ENCODE results near the gene CSF3R. TPM values are rescaled to one million over a fixed set of nuclear protein-coding genes. Genes with fewer than 3 reads are reported as not detected.

The CSF3R gene
- total RNA-seq, 1 experiment from 2014 or later: not detected

GRCh38 chr1:36497207-36497606 is 14.5 kb upstream of the CSF3R start:
- no peaks in the 10 kb centered on the region for H3K36me3 Mint-ChIP-seq (ENCODE audit: insufficient read depth in 1 of 3, low read depth in 3 of 3)
- no peaks in the 10 kb centered on the region for H3K27me3 ChIP-seq (ENCODE audit: insufficient read depth, low read length)
- no peak overlapping the region for H3K4ac ChIP-seq (ENCODE audit: low read depth, low read length)
- no peak for TF ChIP-seq CTCF (conservative IDR thresholded peaks at IDR 0.05)
- no peak overlapping the region for H3T11ph ChIP-seq (ENCODE audit: low read length)
- H3K79me1 ChIP-seq (ENCODE audit: insufficient read depth, low read depth, low read length, poor library complexity, severe bottlenecking): no peaks in the 10 kb centered on the region
- H3K27me3 Mint-ChIP-seq (ENCODE audit: low read depth): peaks cover 33% of the 10 kb centered on the region
- no peak overlapping the region for H2BK15ac ChIP-seq (ENCODE audit: low read depth, low read length)
- no peak overlapping the region for H4K91ac ChIP-seq (ENCODE audit: insufficient read length, low read depth, low read length)
- no peak overlapping the region for H3K4me3 Mint-ChIP-seq
- H3K27ac ChIP-seq (ENCODE audit: insufficient read length, low read depth, low read length): no peak overlapping the region
- no peak overlapping the region for H3K56ac ChIP-seq (ENCODE audit: insufficient read length, low read depth, low read length)
- no peaks in the 10 kb centered on the region for H4K20me1 ChIP-seq (ENCODE audit: control insufficient read depth, insufficient read depth, insufficient read length)
- no peak overlapping the region for H4K5ac ChIP-seq (ENCODE audit: insufficient read length, low read depth, low read length)
- H2BK120ac ChIP-seq (ENCODE audit: low read depth, low read length, poor library complexity, severe bottlenecking): no peak overlapping the region
- H3K4me1 ChIP-seq (ENCODE audit: insufficient read depth, low read length): no peaks in the 10 kb centered on the region
- H3K9ac ChIP-seq (ENCODE audit: extremely low read depth, insufficient read length, low read length): no peak overlapping the region
- no peak overlapping the region for H2AK5ac ChIP-seq (ENCODE audit: insufficient read length, low read length)
- H3K23me2 ChIP-seq (ENCODE audit: insufficient read length, low read depth, low read length, poor library complexity, severe bottlenecking): no peaks in the 10 kb centered on the region
- H3K27ac Mint-ChIP-seq: no peak overlapping the region
- H4K8ac ChIP-seq (replicated peaks; ENCODE audit: insufficient read length, low read depth, low read length): no peak overlapping the region
- WGBS (ENCODE audit: extremely low coverage, insufficient read length, low lambda C conversion rate): no CpG with 5 or more reads among the region's 2 CpGs
- no peak overlapping the region for H2AFZ ChIP-seq (ENCODE audit: low read length)
- no peaks in the 10 kb centered on the region for H3K9me3 Mint-ChIP-seq
- H3K4me2 ChIP-seq (ENCODE audit: insufficient read depth, insufficient read length, low read length): no peak overlapping the region
- no peak for DNase-seq
- H3K79me2 ChIP-seq (ENCODE audit: insufficient read depth, low read length): no peaks in the 10 kb centered on the region
- no peak overlapping the region for H3K23ac ChIP-seq (ENCODE audit: insufficient read length, low read depth, low read length)
- H3K9me3 ChIP-seq (ENCODE audit: control insufficient read depth, low read depth, low read length): no peaks in the 10 kb centered on the region
- H2BK5ac ChIP-seq (ENCODE audit: insufficient read length, low read length): no peak overlapping the region
- H3K4me1 Mint-ChIP-seq: no peaks in the 10 kb centered on the region
- no peak overlapping the region for H3K14ac ChIP-seq (ENCODE audit: insufficient read depth, low read length)
- no peak overlapping the region for H2BK20ac ChIP-seq (ENCODE audit: low read depth, low read length, poor library complexity, severe bottlenecking)
- H2BK12ac ChIP-seq (ENCODE audit: insufficient read length, low read depth, low read length): no peak overlapping the region
- H3K18ac ChIP-seq (ENCODE audit: insufficient read length, low read depth, low read length): no peak overlapping the region

Data from H9 (cell line).